ENCODE data around the gene ZG16.

- no peak for TF ChIP-seq ZNF274 (IDR thresholded peaks at IDR 0.05; ENCODE audit: low read depth, low read length)
- TF ChIP-seq SUZ12 (IDR thresholded peaks at IDR 0.05; ENCODE audit: extremely low read depth, insufficient read depth, insufficient read length): no peak
- TF ChIP-seq YY1 (IDR thresholded peaks at IDR 0.05; ENCODE audit: insufficient read depth, insufficient read length): no peak
These were observed 35.3 kb upstream of the ZG16 start for GRCh38 chr16:29742683-29743275.

Data from NT2/D1 (cell line).